ENCODE results near the gene SLX4IP. TPM values are rescaled to one million over a fixed set of nuclear protein-coding genes. Genes with fewer than 3 reads are reported as not detected.

Gene SLX4IP
- total RNA-seq, 4 donors from 2014 or later = 2.4 to 5.4 (median 4.1) TPM

DNA sequence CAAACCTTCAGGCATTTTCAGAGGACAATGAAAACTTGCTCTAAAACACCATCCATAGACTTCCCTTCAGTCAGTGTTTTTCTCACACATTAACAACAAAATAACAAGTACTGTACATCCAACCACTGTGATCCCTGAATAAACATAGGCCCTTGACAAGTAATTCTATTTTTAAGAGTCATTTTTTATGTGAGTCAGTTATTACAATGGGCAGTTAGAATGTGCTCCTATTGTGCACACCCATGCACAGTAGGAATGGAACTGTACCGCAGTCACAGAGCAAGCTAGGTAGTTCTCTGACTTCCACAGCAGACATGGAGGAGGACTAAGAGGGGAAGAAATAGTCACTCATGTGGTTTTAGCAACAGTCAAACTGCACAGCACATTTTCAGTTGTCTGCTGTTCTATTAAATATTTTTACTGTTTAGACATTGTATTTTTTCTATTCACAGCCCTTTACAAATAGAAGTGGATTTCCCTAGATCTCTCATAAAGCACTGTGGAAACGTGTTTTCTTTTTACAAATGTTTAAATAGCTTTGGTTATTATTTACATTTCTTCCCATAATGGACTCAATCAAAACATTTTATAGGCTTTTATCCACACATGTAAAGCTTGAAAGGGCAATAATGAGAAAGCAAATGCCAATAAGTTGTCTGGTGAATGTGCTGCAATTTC is 138.3 kb downstream of the SLX4IP start:
- TF ChIP-seq, protein P1, sequence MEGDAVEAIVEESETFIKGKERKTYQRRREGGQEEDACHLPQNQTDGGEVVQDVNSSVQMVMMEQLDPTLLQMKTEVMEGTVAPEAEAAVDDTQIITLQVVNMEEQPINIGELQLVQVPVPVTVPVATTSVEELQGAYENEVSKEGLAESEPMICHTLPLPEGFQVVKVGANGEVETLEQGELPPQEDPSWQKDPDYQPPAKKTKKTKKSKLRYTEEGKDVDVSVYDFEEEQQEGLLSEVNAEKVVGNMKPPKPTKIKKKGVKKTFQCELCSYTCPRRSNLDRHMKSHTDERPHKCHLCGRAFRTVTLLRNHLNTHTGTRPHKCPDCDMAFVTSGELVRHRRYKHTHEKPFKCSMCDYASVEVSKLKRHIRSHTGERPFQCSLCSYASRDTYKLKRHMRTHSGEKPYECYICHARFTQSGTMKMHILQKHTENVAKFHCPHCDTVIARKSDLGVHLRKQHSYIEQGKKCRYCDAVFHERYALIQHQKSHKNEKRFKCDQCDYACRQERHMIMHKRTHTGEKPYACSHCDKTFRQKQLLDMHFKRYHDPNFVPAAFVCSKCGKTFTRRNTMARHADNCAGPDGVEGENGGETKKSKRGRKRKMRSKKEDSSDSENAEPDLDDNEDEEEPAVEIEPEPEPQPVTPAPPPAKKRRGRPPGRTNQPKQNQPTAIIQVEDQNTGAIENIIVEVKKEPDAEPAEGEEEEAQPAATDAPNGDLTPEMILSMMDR (IDR thresholded peaks at IDR 0.05; ENCODE audit: low read depth) = no peak

DNA sequence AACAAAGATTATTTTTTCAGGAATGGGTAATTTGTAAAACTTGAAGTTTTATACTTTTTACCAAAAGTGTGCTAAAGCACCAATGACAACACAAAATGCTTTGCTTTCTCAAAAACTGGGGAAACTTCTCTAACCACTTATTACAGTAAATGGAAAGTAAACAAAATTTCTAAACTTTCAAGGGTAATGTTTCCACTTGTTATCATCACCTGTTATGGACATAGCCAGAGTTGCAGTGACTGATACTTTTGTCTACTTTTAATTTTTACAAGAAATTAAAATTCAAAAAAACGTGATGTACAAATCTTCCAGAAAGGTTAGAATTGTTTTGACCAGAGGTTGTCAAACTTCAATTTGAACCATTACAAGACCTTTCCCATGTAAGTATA is 138.8 kb downstream of the SLX4IP start:
- TF ChIP-seq, protein P1 (IDR thresholded peaks at IDR 0.05; ENCODE audit: low read depth) = no peak

DNA sequence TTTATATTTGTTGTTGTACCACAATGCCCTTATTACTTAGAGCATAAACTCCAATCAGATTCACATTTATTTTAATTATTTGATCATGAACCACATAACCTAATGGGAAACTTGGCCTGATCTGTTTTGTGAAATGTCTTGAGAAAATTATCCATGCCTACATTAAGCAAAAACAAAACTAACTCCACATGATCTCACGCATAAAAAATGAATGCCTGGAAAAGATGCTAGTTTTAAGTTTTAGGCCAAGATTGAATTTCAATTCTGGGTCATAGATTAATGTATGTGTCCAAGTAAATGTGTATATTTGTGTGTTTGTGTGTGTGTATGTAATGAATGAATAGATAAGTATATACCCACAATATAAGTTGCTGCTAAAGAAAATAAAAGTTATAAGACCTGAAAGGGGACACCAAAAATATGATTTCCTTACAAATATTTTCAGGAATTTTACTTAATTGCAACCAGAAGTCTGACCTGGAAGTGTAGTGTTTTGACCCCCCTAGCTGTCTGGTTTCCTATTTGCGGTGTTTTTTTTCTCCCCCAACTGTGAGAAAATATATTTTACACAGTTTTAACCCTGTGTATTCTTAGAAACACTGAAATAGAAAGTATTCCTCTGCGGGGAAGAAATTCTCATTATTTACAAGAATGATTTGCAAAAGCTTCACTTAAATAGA is 141.4 kb downstream of the SLX4IP start:
- TF ChIP-seq, protein P1 (IDR thresholded peaks at IDR 0.05; ENCODE audit: low read depth) = no peak

DNA sequence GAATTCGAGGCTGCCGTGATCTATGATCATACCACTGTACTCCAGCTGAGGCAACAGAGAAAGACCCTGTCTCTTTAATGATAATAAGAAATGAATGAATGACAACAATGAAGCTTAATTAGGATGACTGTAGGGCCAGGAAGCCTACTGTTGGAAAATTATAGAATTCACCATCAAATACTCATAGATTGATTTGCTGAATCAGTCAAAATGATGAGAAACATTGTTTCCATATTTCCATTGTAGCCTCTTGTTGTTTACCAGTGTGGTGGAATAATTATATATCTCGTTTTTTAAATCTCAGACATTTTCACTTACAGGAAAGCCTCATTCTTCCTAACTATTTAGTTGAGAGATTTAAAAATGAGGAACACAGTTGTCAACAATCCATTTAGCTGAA is 142.5 kb downstream of the SLX4IP start:
- TF ChIP-seq, protein P1 (IDR thresholded peaks at IDR 0.05; ENCODE audit: low read depth) = no peak

DNA sequence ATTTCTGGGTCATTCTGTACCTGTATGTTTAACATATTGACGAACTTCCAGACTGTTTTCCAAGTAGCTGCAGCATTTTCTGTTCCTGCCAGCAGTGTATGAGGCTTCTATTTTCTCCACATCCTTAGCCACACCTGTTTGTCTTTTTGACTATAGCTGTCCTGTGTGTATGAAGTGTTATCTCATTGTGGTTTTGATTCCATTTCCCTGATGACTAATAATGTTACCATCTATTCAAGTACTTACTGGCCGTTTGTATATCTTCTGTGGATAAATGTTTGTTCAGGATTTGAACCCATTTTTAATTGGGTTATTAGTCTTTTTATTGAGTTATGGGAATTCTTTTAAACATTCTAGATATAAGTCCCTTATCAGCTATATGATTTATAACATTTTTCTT is 143.5 kb downstream of the SLX4IP start:
- TF ChIP-seq, protein P1 (IDR thresholded peaks at IDR 0.05; ENCODE audit: low read depth) = no peak

DNA sequence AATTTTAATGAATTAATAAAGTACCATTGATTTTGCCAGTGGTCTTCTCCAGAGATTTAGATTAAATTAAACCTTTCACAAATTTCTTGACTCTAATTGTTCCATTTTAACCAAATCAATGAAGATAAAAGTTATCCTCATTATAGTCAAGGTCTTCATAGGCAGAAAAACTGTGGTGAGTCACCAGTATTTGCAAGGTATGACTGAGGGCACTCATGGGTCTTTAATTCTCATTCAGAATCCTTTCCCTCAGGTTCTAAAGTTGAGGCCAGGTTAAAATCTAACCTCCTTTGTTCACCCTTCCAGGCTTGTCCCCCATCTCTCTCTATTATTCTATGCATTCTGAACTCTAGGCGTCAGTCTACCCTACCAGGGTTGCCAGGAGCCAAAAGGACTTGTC is 144.8 kb downstream of the SLX4IP start:
- TF ChIP-seq, protein P1 (IDR thresholded peaks at IDR 0.05; ENCODE audit: low read depth) = no peak

DNA sequence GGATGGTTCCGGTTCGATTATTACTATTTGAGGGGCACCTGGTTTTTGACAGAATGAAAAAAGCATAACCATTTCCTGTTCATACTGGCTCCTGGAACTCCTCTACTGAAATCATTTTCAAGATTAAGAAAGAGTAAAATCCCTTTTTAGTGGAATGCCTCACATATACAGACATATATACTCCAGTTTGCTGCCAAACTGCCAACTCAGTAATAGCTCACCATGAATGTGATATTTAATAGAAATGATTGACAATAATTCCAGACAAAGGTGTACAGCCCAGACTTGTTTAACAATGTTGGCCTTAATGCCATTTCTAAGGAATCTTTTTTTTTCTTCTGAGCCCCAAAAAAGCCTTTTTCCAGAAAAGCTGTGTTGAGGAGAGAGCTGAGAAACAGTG is 145.6 kb downstream of the SLX4IP start:
- TF ChIP-seq, protein P1 (IDR thresholded peaks at IDR 0.05; ENCODE audit: low read depth) = no peak

All from subcutaneous adipose tissue (tissue), 4 donors.